Measurements from ENCODE around the gene ITPR3. TPM values are rescaled to one million over a fixed set of nuclear protein-coding genes. Genes with fewer than 3 reads are reported as not detected.

The ITPR3 gene
- total RNA-seq, 1 donor from 2014 or later: 15.7 TPM

GRCh38 chr6:33664506-33665057 is 43.5 kb downstream of the ITPR3 start:
- no peak for DNase-seq (ENCODE audit: low read depth)

GRCh38 chr6:33665957-33666356 is 44.8 kb downstream of the ITPR3 start:
- DNase-seq (ENCODE audit: low read depth): no peak

GRCh38 chr6:33667072-33667471 is 46.0 kb downstream of the ITPR3 start:
- no peak for DNase-seq (ENCODE audit: low read depth)

GRCh38 chr6:33667776-33668175 is 46.7 kb downstream of the ITPR3 start:
- no peak for DNase-seq (ENCODE audit: low read depth)

GRCh38 chr6:33668328-33668727 is 47.2 kb downstream of the ITPR3 start:
- DNase-seq (ENCODE audit: low read depth): no peak

- peak; percentile 51 for DNase-seq (ENCODE audit: low read depth)
Measured at GRCh38 chr6:33668914-33669313, 47.8 kb downstream of the ITPR3 start.

GRCh38 chr6:33670086-33670660 is 49.1 kb downstream of the ITPR3 start:
- no peak for DNase-seq (ENCODE audit: low read depth)

GRCh38 chr6:33670971-33671743 is 50.0 kb downstream of the ITPR3 start:
- no peak for DNase-seq (ENCODE audit: low read depth)

GRCh38 chr6:33671744-33672072 is 50.6 kb downstream of the ITPR3 start:
- DNase-seq (ENCODE audit: low read depth): no peak

- peak; percentile 97 for DNase-seq (ENCODE audit: low read depth)
Measured at GRCh38 chr6:33672808-33673207, 51.7 kb downstream of the ITPR3 start.

- no peak for DNase-seq (ENCODE audit: low read depth)
Measured at GRCh38 chr6:33673851-33674250, 52.7 kb downstream of the ITPR3 start.

- no peak for DNase-seq (ENCODE audit: low read depth)
Measured at GRCh38 chr6:33675968-33676367, 54.8 kb downstream of the ITPR3 start.

- DNase-seq (ENCODE audit: low read depth): no peak
Measured at GRCh38 chr6:33676416-33677142, 55.5 kb downstream of the ITPR3 start.

- DNase-seq (ENCODE audit: low read depth): no peak
Measured at GRCh38 chr6:33677143-33677660, 56.1 kb downstream of the ITPR3 start.

- no peak for DNase-seq (ENCODE audit: low read depth)
Measured at GRCh38 chr6:33677689-33678088, 56.6 kb downstream of the ITPR3 start.

- no peak for DNase-seq (ENCODE audit: low read depth)
Measured at GRCh38 chr6:33678233-33678931, 57.3 kb downstream of the ITPR3 start.

- DNase-seq (ENCODE audit: low read depth): no peak
Measured at GRCh38 chr6:33678932-33679490, 57.9 kb downstream of the ITPR3 start.

GRCh38 chr6:33679761-33680160 is 58.6 kb downstream of the ITPR3 start:
- DNase-seq (ENCODE audit: low read depth): no peak

GRCh38 chr6:33682341-33682740 is 61.2 kb downstream of the ITPR3 start:
- peak; percentile 15 for DNase-seq (ENCODE audit: low read depth)

- no peak for DNase-seq (ENCODE audit: low read depth)
Measured at GRCh38 chr6:33683051-33683571, 62.0 kb downstream of the ITPR3 start.
